Transverse colon (tissue), 4 donors: ENCODE results near the gene CYP11A1. TPM values are rescaled to one million over a fixed set of nuclear protein-coding genes. Genes with fewer than 3 reads are reported as not detected.

Source experiments
- DNase-seq: peaks from one replicate; pipeline ENCODE4 v3.0.0-alpha.2; 2019
- H3K27ac ChIP-seq, 4 donors: fragments of 200-600 bp; sonication (generic); 2 replicates each; pipeline ENCODE4 v1.5.1; 2016 to 2018; ENCODE audit warnings: inconsistent platforms in 4 of 4
- H3K27me3 ChIP-seq: fragments of 200-600 bp; sonication (generic); 2 replicates; pipeline ENCODE4 v1.5.1; 2017; ENCODE audit warnings: inconsistent platforms
- H3K36me3 ChIP-seq, 4 donors: fragments of 200-600 bp; sonication (generic); 2 replicates each; pipeline ENCODE4 v1.5.1; 2017 to 2019; ENCODE audit warnings: inconsistent platforms in 4 of 4
- H3K4me1 ChIP-seq, 4 donors: fragments of 200-600 bp; sonication (generic); 2 replicates each; pipeline ENCODE4 v1.5.1; 2017 to 2020; ENCODE audit warnings: inconsistent platforms in 4 of 4
- H3K4me3 ChIP-seq, 4 donors: fragments of 200-600 bp; sonication (generic); 1 replicate in 1 of 4; 2 replicates in 3 of 4; pipeline versions ENCODE4 v1.5.1 to v1.6.1; 2017 to 2019; ENCODE audit warnings: inconsistent platforms in 4 of 4
- H3K9me3 ChIP-seq, 2 donors: fragments of 200-600 bp; sonication (generic); 2 replicates each; pipeline ENCODE4 v1.5.1; 2017 to 2019; ENCODE audit warnings: inconsistent platforms in 2 of 2
- CTCF ChIP-seq, 5 experiments: fragments of 200-600 bp in 3 of 5; fragments of 450-650 bp in 2 of 5; sonication (generic) in 3 of 5; IDR thresholded peaks; 1 replicate in 2 of 5; 2 replicates in 3 of 5; pipeline ENCODE4 v1.5.1; 2016 to 2017; ENCODE audit warnings: antibody characterized with exemption in 5 of 5, inconsistent platforms in 3 of 5, mild to moderate bottlenecking in 2 of 5, moderate library complexity in 1 of 5
- EP300 ChIP-seq: sonication (generic); formaldehyde crosslinking; IDR thresholded peaks from one replicate; pipeline ENCODE4 v1.6.1; 2017; ENCODE audit warnings: antibody characterized with exemption, low read depth
- POLR2A ChIP-seq: fragments of 450-650 bp; IDR thresholded peaks from one replicate; pipeline ENCODE4 v1.6.1; 2016; ENCODE audit warnings: antibody characterized with exemption, mild to moderate bottlenecking, moderate library complexity
- POLR2AphosphoS5 ChIP-seq, 3 donors: sonication (generic); formaldehyde crosslinking; IDR thresholded peaks; one replicate each; pipeline ENCODE4 v1.6.1; 2016; ENCODE audit warnings: antibody characterized with exemption in 3 of 3
- WGBS, 2 donors: methylation state at CpG; one replicate each; pipeline ENCODE4 v1.1.5; 2018; ENCODE audit warnings: low coverage in 1 of 2; 5-methylcytosine and 5-hydroxymethylcytosine counted together
- in situ Hi-C, 4 donors: fragments of 200-750 bp; cut with MboI; loops; one replicate each; pipeline versions ENCODE4 v1.15.0 to v1.15.1; 2017; ENCODE audit warnings: low sequenced_read_pairs in 3 of 4, low pct_ligation_motif_present in 1 of 4, low pct_unique_long_range_greater_than_20kb in 1 of 4
- intact Hi-C: fragments of 100-400 bp; cut with DNase I; formaldehyde crosslinking; loops from one replicate; pipeline ENCODE4 v1.15.1; 2023; ENCODE audit warnings: low total_unique reads
- total RNA-seq, 4 donors: library from RNA; depleted of rRNA; stranded (reverse); fragments of >200 nt; gene quantifications; one replicate each; pipeline ENCODE4 v1.1.0, GENCODE V29; 2016

The CYP11A1 gene
- total RNA-seq, 4 donors from 2014 or later: 0.40 to 0.79 TPM; not detected in 2

- peaks cover 0 to 9% (median 0%) of the 10 kb centered on the region in 4 donors for H3K4me1 ChIP-seq
- intact Hi-C loops: no loop called here
- no peak overlapping the region for H3K4me3 ChIP-seq
- no peaks in the 10 kb centered on the region for H3K9me3 ChIP-seq
- TF ChIP-seq POLR2AphosphoS5 (IDR thresholded peaks at IDR 0.05) (no peak), POLR2A (no peak), CTCF (IDR thresholded peaks at IDR 0.05) (no peak), EP300 (no peak)
- in situ Hi-C loops: loop anchor here in 2 of 4 donors (25.0 kb wide), 1 partner anchor 365 kb away; no protein-coding TSS in a partner anchor
- H3K27me3 ChIP-seq: peaks cover 17% of the 10 kb centered on the region
- no peaks in the 10 kb centered on the region for H3K36me3 ChIP-seq
- H3K27ac ChIP-seq: no peak overlapping the region
- DNase-seq: peak; percentile 27
- 90% methylated on average over 6 of the region's 6 CpGs; no CpG with 5 or more reads in 1 of the 2 donors for WGBS, 2 donors
These were observed 30.0 kb upstream of the CYP11A1 start for GRCh38 chr15:74397239-74398068.

- Histone ChIP-seq H3K9me3 (no peaks in the 10 kb centered on the region), H3K36me3 (no peaks in the 10 kb centered on the region), H3K4me3 (no peak overlapping the region), H3K27me3 (peaks cover 14% of the 10 kb centered on the region), H3K27ac (no peak overlapping the region), H3K4me1 (peaks cover 0 to 5% (median 0%) of the 10 kb centered on the region in 4 donors)
- intact Hi-C loops: no loop called here
- in situ Hi-C loops: loop anchor here in 2 of 4 donors (25.0 kb wide), 1 partner anchor 366 kb away; no protein-coding TSS in a partner anchor
- no peak for TF ChIP-seq CTCF (IDR thresholded peaks at IDR 0.05)
- no peak for TF ChIP-seq POLR2A
- TF ChIP-seq POLR2AphosphoS5 (IDR thresholded peaks at IDR 0.05): no peak
- TF ChIP-seq EP300: no peak
- 55 to 61% methylated on average over 7 to 9 of the region's 9 CpGs for WGBS, 2 donors
- peak; percentile 46 for DNase-seq
These were observed 29.2 kb upstream of the CYP11A1 start for GRCh38 chr15:74396445-74397238.

- peaks cover 9% of the 10 kb centered on the region for H3K27me3 ChIP-seq
- WGBS, 2 donors: 75 to 80% methylated on average over 1 to 10 of the region's 10 CpGs
- no peak for TF ChIP-seq CTCF (IDR thresholded peaks at IDR 0.05)
- no peak for TF ChIP-seq POLR2AphosphoS5 (IDR thresholded peaks at IDR 0.05)
- TF ChIP-seq POLR2A: no peak
- no peak for TF ChIP-seq EP300
- H3K9me3 ChIP-seq: no peaks in the 10 kb centered on the region
- H3K27ac ChIP-seq: no peak overlapping the region
- H3K4me3 ChIP-seq: no peak overlapping the region
- DNase-seq: no peak
- H3K36me3 ChIP-seq: no peaks in the 10 kb centered on the region
- H3K4me1 ChIP-seq: peaks cover 0 to 5% (median 0%) of the 10 kb centered on the region in 4 donors
- in situ Hi-C loops (loop anchor here in 2 of 4 donors (25.0 kb wide), 1 partner anchor 366 kb away; no protein-coding TSS in a partner anchor), intact Hi-C loops (no loop called here)
These were observed 28.6 kb upstream of the CYP11A1 start for GRCh38 chr15:74396146-74396438.
